GM04504 (cell line): ENCODE measurements around the gene INMT.
A peak's percentile ranks its signal among the peaks of the same experiment; 100 is the strongest.

Experiments
- DNase-seq: peaks from one replicate; pipeline ENCODE4 v3.0.0-alpha.2; 2012; ENCODE audit warnings: low read depth

Gene INMT

DNA sequence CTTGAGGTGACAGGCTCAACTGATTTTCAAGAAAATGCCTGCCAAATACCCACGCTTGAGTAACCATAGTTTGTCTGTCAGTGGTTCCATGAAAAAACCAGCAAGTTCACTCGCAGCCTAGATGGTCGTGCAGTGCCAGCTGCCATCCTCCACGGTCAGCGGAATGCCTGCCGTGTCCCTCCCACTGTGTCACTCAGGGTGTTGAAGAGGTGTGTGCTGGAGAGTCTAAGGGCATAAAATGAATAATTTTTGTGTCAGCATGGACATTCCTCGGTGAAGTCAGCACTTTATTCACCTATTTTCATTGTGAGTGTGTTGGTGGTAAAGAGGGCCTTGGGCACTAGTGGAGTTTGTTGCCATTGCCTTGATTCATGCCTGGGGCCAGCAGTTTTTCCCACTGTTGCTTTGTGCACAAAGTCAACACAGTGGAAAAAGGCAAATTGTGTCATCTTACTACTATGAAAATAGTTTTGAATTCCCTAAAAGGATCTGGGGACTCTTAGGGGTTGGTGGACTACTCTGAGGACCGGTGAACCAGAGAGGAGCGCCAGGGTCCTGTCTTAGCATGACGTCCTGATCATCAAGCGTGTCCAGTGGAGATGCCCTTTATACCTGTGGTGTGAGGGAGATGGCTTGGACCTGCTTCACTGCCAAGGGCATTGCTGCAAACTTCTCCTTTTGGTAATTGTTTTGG is 36.9 kb downstream of the INMT start:
- no peak for DNase-seq

DNA sequence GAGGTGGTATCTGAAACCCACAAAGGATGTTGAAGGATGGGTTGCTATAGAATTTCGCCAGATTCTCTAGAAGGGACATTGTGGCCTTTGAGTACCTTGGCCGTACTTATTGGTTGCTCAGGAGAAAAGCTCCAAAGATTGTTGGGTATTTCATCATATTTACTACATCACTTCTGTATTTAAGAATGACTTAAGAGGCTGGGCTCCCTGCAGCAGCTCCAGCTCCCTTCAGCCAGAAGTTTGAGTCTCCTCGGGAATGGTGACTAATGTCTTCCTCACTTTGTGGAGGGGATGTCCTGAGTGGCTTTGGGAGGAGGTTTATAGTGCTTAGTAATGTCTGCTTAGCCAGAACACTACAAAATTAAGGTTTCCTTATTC is 37.4 kb downstream of the INMT start:
- peak; percentile 79 for DNase-seq

DNA sequence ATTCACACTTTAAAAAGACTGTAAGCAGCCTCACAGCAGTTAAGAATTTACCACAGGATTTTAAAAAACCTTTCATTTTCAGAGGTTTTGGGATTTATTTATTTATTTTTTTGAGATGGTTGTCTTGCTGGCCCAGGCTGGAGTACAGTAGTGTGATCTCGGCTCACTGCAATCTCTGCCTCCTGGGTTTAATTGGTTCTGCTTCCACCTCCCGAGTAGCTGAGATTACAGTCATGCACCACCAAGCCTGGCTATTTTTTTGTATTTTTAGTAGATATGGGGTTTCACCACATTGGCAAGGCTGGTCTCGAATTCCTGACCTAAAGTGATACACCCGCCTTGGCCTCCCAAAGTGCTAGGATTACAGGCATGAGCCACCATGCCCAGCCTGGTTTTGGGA is 38.4 kb downstream of the INMT start:
- DNase-seq = no peak

DNA sequence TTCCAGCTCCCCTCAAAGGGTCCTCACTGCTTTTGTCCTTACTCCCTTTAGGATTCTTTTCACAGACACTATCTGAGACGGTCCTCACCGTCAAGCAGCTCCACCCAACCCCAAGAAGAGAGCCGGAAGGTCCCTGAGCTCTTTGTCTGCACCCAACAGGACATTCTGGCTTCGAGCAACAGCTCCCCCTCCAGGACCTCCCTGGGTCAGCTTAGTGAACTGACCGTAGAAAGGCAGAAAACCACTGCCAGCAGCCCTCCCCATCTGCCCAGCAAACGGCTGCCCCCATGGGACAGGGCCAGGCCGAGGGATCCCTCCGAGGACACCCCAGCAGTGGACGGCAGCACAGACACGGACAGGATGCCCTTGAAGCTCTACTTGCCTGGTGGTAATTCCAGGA is 39.2 kb downstream of the INMT start:
- no peak for DNase-seq

DNA sequence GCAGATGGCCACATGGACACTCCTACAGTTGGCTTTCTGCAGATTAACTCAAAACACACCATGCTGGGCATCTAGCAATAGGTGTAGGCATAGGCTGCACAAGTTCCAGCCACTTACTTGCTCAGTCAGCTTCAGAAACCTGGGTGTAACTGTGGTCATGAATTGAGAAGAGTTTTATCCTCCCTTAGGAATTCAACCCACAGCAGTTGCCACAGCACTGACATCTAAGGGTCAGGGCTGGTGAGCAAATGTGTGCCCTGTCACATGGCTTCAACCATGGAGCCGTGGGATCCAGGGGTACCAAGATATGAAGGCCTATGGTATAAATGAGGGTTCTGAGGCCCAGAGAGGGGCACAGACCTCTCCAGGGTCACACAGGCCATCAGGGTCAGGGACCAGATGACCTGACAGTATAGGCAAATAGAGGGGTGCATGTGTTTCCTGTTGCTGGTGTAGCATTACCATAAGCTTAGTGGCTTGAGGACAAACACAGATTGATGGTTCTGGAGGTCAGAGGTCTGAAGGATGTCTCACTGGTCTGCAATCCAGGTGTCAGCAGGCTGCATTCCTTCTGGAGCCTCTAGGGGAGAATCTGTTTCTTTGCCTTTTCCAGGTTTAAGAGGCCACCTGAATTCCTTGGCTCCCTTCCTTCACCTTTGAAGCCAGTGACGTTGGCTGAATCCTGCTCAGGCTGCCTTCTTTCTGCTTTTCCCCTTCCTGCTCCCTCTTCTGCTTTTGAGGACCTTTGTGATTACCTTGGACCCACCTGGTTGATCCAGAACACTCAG is 43.4 kb downstream of the INMT start:
- DNase-seq = no peak

DNA sequence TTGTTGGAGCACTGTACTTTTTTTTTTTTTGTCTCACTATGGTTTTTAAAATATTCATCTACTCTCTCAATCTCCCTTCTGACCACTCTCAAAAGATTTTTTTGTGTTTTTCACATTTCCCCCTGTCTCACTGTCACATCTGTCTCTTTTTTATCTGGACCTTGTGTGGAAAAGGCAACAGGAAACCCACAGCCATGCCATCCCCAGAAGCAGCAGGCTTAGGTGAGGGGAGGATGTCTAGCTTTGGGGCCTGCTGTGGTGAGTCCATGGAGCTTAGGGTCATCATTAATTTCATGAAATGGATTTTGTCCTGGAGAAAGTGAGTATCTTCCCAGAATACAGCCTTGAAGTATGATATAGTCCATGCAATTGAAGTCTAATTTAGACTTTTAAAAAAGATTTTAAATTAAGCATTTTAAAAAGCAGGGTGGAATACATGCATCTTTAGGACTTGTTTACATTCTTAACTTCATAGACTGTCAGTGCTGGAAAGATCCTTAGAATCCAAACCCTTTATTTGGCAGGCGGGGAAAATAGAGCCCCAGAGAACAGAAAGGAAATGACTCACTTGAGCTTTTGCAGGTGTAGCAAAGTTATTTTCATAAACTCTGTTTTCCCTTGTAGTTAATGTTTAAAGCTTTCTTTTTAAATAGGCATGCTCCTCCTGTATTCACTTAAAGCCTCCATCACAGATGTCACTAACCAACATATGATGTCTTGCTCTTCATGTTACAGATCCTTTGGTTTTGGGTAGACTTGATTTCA is 44.4 kb downstream of the INMT start:
- DNase-seq = peak; percentile 56

DNA sequence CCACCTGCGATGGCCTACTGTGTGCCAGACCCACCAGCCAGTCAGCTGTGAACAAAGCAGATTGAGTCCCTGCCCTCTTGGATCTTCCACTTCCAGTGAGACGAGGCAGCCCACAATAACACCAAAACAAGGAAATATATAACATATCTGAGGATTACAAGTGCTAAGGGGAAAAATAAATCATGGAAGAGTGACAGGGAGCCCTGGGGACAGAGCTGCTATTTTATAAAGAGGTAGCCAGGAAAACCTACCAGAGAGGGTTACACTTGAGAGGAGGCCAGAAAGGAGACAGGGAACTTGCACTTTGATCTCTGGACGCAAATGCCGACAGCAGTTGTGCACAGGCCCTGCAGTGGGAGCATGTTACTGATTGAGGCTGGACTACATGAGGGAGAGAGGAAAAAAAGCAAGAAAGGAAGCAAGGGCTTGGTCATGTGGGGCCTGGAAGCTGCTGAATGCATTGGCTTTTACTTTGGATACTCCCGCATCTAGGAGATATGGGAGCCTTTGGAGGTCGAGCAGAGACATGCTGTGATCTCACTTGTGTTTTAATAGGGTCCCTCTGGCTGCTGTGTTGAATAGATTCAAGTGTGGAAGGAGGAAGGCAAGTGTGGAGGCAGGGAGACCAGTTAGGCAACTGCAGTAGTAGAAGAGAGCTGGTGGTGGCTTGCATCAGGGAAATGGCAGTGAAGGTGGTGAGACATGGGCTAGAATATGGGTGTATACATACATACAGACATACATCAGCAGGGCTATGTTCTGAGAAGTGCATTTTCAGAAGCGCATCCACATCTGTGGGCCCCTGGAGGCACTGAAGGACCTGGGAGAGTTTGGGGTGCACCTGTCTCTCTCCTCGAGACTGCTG is 45.5 kb downstream of the INMT start:
- DNase-seq = no peak

DNA sequence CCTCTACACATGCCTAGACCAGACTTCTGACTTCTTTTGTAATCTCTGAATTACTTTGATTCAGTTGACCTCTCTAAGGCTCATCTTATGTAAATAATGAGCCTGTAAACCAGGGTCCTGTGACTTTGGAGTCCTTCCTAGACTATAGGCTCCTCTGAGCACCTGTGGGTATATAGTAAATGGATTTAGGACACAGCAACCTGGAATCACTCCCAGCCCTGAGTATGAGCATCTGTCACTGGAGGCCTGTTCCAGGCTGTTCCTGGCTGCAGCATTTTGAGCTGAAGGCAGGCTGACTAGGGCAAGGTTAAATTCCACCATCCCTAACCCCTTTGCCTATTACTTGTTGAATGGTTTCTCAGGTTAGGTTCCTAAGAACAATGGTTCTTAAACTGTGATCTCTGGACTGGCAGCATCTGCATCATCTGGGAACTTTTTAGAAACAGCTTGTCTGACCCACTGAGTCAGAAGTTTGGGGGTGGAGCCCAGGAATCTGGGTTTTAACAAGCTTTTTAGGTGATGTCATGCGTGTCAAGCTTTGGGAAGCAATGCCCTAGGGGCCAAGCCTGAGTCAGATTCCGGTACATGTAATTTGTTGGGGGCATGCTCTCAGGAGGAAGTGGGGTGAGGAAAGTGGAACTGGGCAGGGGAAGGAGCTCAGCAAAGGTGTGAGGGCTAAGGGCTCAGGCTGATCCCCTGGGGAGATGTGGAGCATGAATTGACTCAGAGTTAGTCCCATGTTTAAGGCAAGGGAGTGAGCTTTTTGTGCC is 47.5 kb downstream of the INMT start:
- DNase-seq = peak; percentile 94

DNA sequence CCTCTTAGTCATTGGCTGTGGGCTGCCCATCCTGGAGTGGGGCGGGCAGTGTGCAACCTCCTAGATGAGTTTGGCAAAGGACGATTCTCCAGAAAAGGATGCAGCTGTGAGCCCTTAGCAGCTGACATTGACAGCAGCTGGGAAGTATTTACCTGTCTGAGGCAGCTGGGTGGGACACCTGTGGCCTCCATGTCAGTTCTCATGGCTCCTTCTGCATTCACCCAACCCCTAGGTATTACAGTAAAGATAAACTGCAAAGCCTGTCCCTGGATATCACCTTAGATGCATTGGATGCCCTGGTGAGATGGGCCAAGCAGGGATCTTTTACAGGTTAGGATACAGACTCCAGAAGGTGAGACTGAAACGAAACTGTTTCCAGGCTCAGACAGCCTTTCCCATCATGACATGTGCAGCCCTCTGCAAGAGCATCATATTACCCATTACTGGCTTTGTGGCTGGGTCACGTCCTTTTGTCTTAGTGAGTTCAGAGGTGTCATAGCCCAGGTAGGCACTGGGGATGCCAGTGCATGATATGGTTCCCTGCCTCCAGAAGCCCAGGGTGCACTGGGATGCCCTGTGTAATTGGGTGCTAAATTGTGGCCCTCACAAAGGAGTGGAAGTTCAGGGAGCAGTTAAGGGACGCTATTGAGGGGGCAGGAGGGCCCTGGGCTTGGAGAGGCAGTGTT is 48.2 kb downstream of the INMT start:
- DNase-seq = no peak

DNA sequence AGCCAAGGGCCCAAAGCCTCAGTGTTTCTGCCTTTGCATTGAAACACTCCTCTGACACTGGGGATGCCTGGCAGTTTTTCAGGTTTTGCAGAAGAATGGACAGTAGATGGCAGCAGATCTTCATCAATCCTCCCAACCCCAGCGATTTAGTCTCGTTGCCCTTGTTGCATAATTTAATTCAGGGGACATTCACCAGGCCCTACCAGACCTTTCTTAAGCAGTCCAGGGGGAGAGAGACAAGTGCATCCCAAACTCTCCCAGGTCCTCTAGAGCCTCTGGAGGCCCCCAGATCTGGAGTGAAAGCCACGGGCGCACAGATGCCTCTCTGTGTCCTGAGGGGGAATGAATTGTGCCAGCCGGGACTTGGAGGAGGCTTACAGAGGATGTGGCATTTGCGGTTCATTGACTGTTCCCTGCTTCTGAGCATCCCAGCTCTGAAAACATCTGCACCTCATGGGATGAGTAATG is 48.9 kb downstream of the INMT start:
- peak; percentile 75 for DNase-seq

DNA sequence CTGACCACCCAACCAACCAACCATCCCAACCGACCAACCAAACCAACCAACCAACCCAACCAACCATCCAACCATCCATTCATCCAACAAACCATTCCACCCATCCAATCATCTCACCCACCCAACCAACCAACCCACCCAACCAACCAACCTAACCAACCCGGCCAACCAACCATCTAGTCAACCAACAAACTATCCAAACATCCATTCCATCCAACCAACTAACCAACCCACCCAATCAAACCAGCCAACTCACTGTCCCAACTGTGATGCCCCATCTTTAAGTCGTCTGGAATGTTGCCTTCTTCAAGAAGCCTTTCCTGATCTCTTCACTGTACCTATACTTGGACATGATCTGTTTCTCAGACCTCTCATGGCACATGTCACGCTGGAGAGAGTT is 50.9 kb downstream of the INMT start:
- no peak for DNase-seq

DNA sequence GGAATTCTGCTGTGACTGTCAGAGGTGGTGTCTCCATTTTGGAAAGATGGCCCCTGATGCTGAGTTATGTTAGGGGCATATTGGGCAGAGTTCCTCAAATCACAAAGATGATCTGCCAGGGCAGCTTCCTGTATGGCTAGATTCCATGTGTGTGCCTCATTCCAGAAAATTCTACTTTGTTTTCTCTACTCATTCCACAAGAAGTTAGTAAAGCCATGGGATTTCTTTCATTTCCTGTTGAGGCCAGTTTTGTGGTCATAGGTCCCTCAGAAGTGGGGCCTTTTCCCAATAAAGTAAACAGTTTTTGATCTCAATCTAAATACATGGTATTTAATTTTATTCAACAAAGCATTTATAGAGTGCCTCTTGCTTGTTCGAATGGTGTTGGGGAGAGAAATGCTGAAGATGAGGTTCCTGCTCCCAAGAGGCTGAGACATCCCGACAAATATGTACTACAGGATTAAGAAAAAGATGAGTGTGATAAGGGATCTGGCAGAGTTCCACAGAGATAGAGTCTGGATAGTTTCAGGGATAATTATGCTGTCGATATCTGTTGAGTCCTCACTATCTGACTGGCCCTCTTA is 52.2 kb downstream of the INMT start:
- DNase-seq = peak; percentile 62

DNA sequence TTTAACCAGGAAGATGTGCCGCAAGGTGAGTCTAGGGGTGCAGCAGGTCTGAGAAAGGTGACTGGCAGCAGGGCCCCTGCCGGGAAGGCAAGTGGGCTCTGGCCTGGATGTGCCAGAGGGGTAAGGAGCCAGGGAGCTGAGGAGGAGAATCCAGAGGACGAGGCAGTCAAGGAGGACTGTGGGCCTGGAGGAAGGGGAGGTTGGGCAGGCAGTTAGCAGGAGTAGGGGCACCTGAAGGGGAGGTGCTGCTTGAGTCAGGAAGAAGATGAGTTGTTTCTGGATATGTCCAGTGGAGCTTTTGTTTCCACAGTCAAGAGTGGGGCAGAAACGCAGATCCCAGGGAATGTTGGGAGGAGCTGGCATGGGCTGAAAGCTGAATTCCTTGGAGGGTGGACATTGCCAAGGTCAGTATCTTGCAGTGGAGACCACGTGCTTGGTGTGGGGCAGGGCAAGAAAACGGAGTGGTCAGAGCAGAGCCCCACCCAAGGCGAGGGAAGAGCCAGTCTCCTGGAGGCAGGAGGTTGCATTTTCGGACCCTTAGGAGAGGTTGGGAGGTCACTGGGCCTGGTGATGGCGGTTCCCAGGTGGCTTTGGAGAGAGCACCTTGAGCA is 53.3 kb downstream of the INMT start:
- no peak for DNase-seq

DNA sequence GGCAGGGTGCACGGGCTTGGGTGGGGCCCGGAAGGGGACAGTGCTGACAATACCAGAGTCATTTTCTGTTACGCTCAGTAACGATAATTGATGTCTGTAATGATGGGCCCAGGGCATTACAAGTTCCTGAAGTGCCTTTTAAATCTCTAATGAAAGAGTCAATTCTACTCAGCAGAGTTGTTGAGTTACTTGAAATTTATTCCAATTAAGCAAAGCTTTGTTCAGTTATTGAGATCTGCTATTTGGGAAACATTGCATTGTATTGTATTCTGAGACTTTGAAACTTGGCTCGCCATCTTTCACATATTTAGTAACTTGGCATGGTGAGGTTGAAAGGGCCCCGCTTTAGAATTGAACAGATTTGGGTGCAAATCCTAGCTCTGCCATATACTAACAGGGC is 54.0 kb downstream of the INMT start:
- DNase-seq = no peak
